Neural crest cell (in vitro differentiated cells): ENCODE results near the gene PDCD1. TPM values are rescaled to one million over a fixed set of nuclear protein-coding genes. Genes with fewer than 3 reads are reported as not detected.

Source experiments
- DNase-seq: peaks from one replicate; pipeline ENCODE4 v3.0.0; 2021; ENCODE audit warnings: low read depth, mixed read lengths, low spot score
- H3K27ac Mint-ChIP-seq: one replicate; pipeline ENCODE4 v1.8.0; 2021; ENCODE audit warnings: mild to moderate bottlenecking, mixed read lengths; ENCODE audit not compliant: unreplicated experiment
- H3K27me3 Mint-ChIP-seq: 2 replicates; pipeline ENCODE4 v1.8.0; 2021; ENCODE audit warnings: low read depth, mild to moderate bottlenecking, mixed read lengths
- H3K36me3 Mint-ChIP-seq: 2 replicates; pipeline ENCODE4 v1.8.0; 2021; ENCODE audit warnings: low read depth, mild to moderate bottlenecking, mixed read lengths
- H3K4me1 Mint-ChIP-seq: 2 replicates; pipeline ENCODE4 v1.8.0; 2021; ENCODE audit warnings: mixed read lengths
- H3K4me3 Mint-ChIP-seq: one replicate; pipeline ENCODE4 v1.8.0; 2021; ENCODE audit warnings: mild to moderate bottlenecking, mixed read lengths
- H3K9me3 Mint-ChIP-seq: 2 replicates; pipeline ENCODE4 v1.8.0; 2021; ENCODE audit warnings: mixed read lengths
- total RNA-seq: library from RNA; stranded (reverse); gene quantifications from 2 replicates; pipeline ENCODE4 v1.2.1, GENCODE V29; 2021
- TF ChIP-seq, protein P1 (sequence below): fragments of 200-600 bp; sonication (generic); conservative IDR thresholded peaks from 2 replicates; pipeline ENCODE4 v1.5.0; 2021; ENCODE audit warnings: antibody characterized with exemption, mild to moderate bottlenecking

Gene PDCD1
- total RNA-seq, 1 donor from 2014 or later = not detected

DNA sequence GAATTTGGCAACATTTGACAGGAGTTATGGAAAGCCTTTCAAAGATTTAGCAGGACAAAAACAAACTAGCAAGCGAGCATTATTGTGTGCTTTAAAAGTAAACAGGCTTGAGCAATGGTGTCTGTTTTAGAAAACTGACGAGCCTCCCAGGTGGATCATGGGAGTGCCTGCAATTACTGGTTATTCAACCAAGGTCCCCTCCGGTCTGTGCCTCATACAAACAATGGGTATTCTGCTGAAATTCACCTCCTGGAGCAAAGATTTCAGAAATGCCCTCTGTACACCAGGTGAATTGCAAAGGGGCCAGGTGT lies 33.2 kb upstream of the PDCD1 start:
- DNase-seq = no peak
- no peak overlapping the region for H3K4me3 Mint-ChIP-seq

DNA sequence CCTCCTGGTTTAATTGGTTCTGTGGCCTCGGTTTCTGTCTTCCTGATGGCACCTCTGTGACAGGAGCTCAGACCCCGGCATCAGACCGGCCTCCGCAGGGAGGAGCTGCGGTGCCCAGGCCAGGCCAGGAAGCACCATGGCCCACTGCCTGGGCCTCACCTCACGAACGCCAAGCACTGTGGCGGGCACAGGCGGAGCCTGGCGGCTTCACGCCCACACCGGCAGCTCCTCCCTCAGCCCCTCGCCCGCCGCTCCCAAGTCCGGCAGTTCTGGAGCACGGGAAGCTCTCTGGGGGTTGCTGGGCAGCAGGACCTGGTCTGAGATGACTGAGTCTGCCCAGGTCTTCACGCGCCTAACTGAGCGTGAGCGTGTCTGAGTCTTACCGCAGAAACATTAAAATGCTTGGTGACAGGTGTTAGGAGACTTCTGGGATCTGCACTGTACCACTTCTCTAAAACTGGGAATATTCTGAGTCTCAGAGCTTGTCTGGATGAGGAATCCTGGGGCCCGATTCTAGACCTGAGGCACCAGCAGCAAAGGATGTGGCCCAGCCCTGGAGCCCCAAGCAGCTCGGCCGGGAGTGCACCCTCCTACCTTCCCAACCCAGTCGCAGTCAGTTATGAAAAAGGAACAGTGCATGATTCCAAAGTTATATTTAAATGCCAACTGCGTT lies 32.8 kb upstream of the PDCD1 start:
- DNase-seq = no peak
- Mint-ChIP-seq H3K9me3 (no peaks in the 10 kb centered on the region), H3K36me3 (peaks cover 8% of the 10 kb centered on the region), H3K4me3 (no peak overlapping the region), H3K27me3 (peaks cover 3% of the 10 kb centered on the region), H3K27ac (no peak overlapping the region), H3K4me1 (peaks cover 17% of the 10 kb centered on the region)
- TF ChIP-seq, protein P1, sequence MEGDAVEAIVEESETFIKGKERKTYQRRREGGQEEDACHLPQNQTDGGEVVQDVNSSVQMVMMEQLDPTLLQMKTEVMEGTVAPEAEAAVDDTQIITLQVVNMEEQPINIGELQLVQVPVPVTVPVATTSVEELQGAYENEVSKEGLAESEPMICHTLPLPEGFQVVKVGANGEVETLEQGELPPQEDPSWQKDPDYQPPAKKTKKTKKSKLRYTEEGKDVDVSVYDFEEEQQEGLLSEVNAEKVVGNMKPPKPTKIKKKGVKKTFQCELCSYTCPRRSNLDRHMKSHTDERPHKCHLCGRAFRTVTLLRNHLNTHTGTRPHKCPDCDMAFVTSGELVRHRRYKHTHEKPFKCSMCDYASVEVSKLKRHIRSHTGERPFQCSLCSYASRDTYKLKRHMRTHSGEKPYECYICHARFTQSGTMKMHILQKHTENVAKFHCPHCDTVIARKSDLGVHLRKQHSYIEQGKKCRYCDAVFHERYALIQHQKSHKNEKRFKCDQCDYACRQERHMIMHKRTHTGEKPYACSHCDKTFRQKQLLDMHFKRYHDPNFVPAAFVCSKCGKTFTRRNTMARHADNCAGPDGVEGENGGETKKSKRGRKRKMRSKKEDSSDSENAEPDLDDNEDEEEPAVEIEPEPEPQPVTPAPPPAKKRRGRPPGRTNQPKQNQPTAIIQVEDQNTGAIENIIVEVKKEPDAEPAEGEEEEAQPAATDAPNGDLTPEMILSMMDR = no peak

More for the DNA sequence above, 33.2 kb upstream of the PDCD1 start:
- H3K4me1 Mint-ChIP-seq = peaks cover 16% of the 10 kb centered on the region
- H3K27me3 Mint-ChIP-seq = peaks cover 3% of the 10 kb centered on the region
- no peak overlapping the region for H3K27ac Mint-ChIP-seq
- peaks cover 5% of the 10 kb centered on the region for H3K36me3 Mint-ChIP-seq
- TF ChIP-seq, protein P1 = no peak
- H3K9me3 Mint-ChIP-seq = no peaks in the 10 kb centered on the region

DNA sequence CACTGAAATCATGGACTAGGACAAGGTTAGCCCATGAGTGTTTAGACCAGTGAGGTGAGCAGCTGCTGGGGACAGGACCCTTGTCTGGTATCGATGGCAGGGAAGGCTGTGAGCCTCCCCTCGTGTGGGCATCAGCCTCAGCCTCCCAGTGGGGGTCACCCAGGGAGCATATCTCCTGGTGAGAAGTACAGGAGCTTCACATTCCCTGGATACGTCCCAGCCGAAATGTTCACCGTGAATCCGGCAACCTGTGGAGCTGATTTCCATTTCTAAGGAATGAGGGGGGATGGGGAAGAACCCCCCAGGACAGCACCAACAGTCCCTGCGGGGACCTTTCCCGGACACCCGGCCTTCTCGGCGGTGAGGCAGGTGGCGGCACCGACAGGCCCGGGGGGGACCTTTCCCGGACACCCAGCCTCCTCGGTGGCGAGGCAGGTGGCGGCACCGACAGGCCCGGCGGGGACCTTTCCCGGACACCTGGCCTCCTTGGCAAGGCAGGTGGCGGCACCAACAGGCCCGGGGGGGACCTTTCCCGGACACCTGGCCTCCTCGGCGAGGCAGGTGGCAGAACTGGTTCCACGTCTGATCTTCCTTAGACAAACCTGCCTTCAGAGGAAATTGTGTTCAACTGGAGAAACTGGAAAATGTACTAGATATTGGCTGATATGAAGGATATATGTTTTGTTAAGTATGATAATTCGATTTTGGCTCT lies 32.0 kb upstream of the PDCD1 start:
- TF ChIP-seq, protein P1 = no peak
- H3K27ac Mint-ChIP-seq = no peak overlapping the region
- H3K36me3 Mint-ChIP-seq = peaks cover 9% of the 10 kb centered on the region
- no peaks in the 10 kb centered on the region for H3K27me3 Mint-ChIP-seq
- H3K4me3 Mint-ChIP-seq = no peak overlapping the region
- DNase-seq = no peak
- peaks cover 20% of the 10 kb centered on the region for H3K4me1 Mint-ChIP-seq
- no peaks in the 10 kb centered on the region for H3K9me3 Mint-ChIP-seq

DNA sequence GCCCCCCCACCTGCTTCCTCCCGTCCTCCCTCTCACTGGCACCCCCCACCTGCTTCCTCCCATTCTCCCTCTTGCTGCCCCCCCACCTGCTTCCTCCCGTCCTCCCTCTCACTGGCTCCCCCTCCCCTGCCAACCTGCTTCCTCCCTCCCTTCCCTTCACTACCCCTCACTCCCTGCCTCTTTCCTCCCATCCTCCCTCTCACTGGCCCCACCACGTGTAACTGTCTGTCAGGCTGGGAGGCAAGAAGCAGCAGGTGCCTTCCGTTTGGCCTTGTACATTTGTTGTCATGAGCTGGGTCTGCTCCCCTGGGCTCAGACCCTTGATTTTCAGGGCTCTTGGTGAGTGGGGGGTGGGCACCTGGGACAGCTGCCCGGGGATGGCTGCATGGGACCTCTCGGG lies 29.9 kb upstream of the PDCD1 start:
- DNase-seq = no peak
- peaks cover 19% of the 10 kb centered on the region for H3K4me1 Mint-ChIP-seq
- TF ChIP-seq, protein P1 = no peak
- H3K9me3 Mint-ChIP-seq = no peaks in the 10 kb centered on the region
- H3K36me3 Mint-ChIP-seq = peaks cover 9% of the 10 kb centered on the region
- no peaks in the 10 kb centered on the region for H3K27me3 Mint-ChIP-seq
- no peak overlapping the region for H3K4me3 Mint-ChIP-seq
- no peak overlapping the region for H3K27ac Mint-ChIP-seq

DNA sequence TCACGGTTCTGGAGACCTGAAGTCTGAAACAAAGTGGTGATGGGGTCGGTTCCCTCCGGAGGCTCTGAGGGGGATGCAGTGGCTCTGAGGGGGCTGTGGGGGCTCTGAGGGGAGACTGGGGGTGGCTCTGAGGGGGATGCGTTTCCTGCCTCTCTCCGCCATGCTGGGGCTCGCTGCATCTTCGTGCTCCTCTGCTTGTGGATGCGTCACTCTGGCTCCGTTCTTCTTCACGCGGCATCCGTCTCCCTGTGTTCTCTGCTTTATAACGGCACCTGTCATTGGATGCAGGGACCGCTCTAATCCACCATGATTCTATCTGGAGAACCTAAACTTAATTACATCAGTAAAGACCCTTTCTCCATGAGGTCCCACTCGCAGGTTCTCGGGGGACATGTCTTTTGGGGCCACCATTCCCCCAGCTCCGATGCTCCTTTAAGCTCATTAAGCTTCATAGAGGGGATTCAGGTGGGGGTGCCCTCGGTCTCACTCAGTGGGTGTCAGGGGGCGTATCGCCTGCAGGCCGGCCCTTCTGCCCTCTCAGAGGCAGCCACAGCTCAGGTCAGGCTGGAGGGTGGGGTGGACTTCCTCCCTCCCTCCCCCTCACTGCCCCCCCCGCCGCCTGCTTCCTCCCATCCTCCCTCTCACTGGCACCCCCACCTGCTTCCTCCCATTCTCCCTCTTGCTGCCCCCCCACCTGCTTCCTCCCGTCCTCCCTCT lies 29.3 kb upstream of the PDCD1 start:
- no peak overlapping the region for H3K27ac Mint-ChIP-seq

More for the DNA sequence above, 29.3 kb upstream of the PDCD1 start:
- Mint-ChIP-seq H3K4me3 (no peak overlapping the region), H3K27me3 (no peaks in the 10 kb centered on the region), H3K4me1 (peaks cover 22% of the 10 kb centered on the region), H3K9me3 (no peaks in the 10 kb centered on the region), H3K36me3 (peaks cover 9% of the 10 kb centered on the region)
- no peak for DNase-seq
- TF ChIP-seq, protein P1 = no peak
